ENCODE measurements around the gene STK38.

STK38 gene

DNA sequence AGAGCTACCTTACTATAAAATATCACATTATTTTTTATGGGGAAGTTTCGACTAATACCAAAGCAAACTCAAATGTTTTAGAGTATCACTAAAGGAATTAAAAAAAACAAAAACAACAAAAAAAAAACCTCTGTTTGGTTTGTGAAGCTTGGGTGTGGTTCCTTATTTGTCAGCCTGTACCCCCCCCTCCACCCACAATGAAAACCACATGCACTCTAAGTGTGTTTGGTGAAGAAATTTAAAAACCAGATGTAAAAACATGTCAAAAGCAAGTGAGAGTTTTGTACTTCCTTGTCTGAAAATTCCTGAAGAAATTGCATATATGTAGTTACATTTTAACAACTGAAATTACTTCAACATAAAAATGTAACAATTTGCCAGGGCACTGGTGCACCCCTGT is 3.1 kb downstream of the STK38 start:
- H3K27me3 ChIP-seq (replicated peaks in 2 of 5; ENCODE audit: control insufficient read depth in 4 of 5, insufficient read depth in 5 of 5, low read length in 4 of 5) = no peaks in the 10 kb centered on the region
- H3K9me3 ChIP-seq (ENCODE audit: control extremely low read depth in 1 of 5, control insufficient read depth in 4 of 5, insufficient read depth in 2 of 5, low read depth in 1 of 5, low read length in 4 of 5) = no peaks in the 10 kb centered on the region
- peak overlapping the region in 1 of 2 experiments; percentile 43 for H3K27ac ChIP-seq (ENCODE audit: insufficient read depth in 1 of 2, low read depth in 1 of 2, low read length in 2 of 2, poor library complexity in 1 of 2, severe bottlenecking in 2 of 2)
- DNase-seq = peak; percentile 57 to 86 (median 83)
- peak overlapping the region in 6 of 7 experiments; percentile 36 to 99 (median 46) for H3K4me3 ChIP-seq (ENCODE audit: control insufficient read depth in 1 of 7, extremely low read depth in 1 of 7, insufficient read depth in 4 of 7, low read depth in 2 of 7, low read length in 6 of 7)
- CTCF ChIA-PET = interaction anchor here (0.6 to 2.6 kb wide), 4 partner anchors 16 to 115 kb away, joined by 3 to 9 read pairs (median 3); no protein-coding TSS in a partner anchor
- H3K36me3 ChIP-seq (ENCODE audit: control insufficient read depth in 4 of 4, insufficient read depth in 4 of 4, low read length in 3 of 4) = peaks cover 0 to 23% (median 8%) of the 10 kb centered on the region in 4 experiments
- H3K4me1 ChIP-seq (ENCODE audit: control extremely low read depth in 1 of 4, control insufficient read depth in 4 of 4, insufficient read depth in 4 of 4, low read length in 3 of 4) = peaks cover 18 to 53% (median 33%) of the 10 kb centered on the region in 4 experiments
- WGBS (ENCODE audit: insufficient coverage) = no CpG with 5 or more reads among the region's 1 CpG
- POLR2A ChIA-PET = interaction anchor here (0.6 to 0.9 kb wide), 2 partner anchors 9 to 46 kb away, joined by 3 to 5 read pairs; no protein-coding TSS in a partner anchor

DNA sequence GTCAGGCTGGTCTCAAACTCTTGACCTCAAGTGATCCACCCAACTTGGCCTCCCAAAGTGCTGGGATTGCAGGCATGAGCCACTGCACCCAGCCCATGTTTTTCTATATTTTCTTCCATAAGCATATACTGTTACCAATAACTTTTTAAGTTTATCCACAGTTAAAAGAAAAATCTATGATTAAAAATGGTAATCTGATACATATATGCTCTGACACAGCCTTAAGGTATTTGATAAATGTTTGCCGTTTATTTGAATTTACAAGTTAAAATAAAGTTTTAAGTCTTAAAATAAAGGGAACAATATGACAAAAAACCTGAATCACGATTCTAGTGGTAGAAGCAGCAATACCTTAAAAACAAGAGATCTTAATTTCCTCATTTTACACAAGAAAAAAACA is 5.2 kb downstream of the STK38 start:
- H3K4me1 ChIP-seq (ENCODE audit: control extremely low read depth in 1 of 4, control insufficient read depth in 4 of 4, insufficient read depth in 4 of 4, low read length in 3 of 4) = peaks cover 12 to 42% (median 23%) of the 10 kb centered on the region in 4 experiments
- H3K4me3 ChIP-seq (ENCODE audit: control insufficient read depth in 1 of 7, extremely low read depth in 1 of 7, insufficient read depth in 4 of 7, low read depth in 2 of 7, low read length in 6 of 7) = peak overlapping the region in 1 of 7 experiments; percentile 23
- ChIA-PET POLR2A (interaction anchor here (0.6 kb wide), 1 partner anchor 29 kb away, joined by 3 read pairs; no protein-coding TSS in a partner anchor), CTCF (interaction anchor here (0.6 kb wide), 1 partner anchor 23 kb away, joined by 3 read pairs; no protein-coding TSS in a partner anchor)
- H3K27ac ChIP-seq (ENCODE audit: insufficient read depth in 1 of 2, low read depth in 1 of 2, low read length in 2 of 2, poor library complexity in 1 of 2, severe bottlenecking in 2 of 2) = no peak overlapping the region
- peaks cover 9 to 38% (median 11%) of the 10 kb centered on the region in 4 experiments for H3K36me3 ChIP-seq (ENCODE audit: control insufficient read depth in 4 of 4, insufficient read depth in 4 of 4, low read length in 3 of 4)
- H3K9me3 ChIP-seq (ENCODE audit: control extremely low read depth in 1 of 5, control insufficient read depth in 4 of 5, insufficient read depth in 2 of 5, low read depth in 1 of 5, low read length in 4 of 5) = no peaks in the 10 kb centered on the region
- no peaks in the 10 kb centered on the region for H3K27me3 ChIP-seq (replicated peaks in 2 of 5; ENCODE audit: control insufficient read depth in 4 of 5, insufficient read depth in 5 of 5, low read length in 4 of 5)
- WGBS (ENCODE audit: insufficient coverage) = no CpG with 5 or more reads among the region's 2 CpGs
- no peak for DNase-seq

DNA sequence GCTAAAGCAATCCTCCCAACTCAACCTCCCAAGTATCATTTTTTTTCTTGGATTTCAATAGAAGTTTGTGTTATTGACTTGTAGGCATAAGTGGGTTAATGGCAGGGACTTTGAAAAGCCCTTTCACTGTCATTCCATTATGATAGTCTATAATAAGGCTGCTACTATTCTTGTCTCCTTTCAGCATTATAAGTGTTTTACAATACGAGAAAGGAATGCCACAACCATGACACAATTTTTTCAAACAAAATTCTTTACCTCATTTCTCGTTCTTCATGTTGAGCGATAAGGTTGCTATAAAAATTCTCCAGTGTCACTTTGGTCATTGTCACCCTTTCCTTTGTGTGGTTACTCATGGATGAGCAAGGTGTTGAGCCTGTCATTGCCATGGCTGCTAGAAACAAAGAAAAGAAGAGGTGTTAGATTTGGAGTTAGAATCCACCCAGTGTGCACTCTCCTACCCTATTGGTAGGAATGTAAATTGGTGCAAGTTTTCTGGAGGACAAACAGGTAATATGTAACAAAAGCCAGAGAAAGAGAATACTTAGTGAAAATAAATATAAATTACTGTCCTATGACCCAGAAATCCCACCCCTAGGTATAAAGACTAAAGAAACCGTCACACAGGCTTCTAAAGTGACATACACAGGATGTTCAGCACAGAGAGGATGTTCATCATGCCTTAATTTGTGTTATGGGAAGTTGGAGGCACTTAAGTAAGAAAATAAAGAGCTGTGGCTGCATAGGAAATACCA is 7.3 kb downstream of the STK38 start:
- H3K36me3 ChIP-seq (ENCODE audit: control insufficient read depth in 4 of 4, insufficient read depth in 4 of 4, low read length in 3 of 4) = peaks cover 9 to 53% (median 15%) of the 10 kb centered on the region in 4 experiments

DNA sequence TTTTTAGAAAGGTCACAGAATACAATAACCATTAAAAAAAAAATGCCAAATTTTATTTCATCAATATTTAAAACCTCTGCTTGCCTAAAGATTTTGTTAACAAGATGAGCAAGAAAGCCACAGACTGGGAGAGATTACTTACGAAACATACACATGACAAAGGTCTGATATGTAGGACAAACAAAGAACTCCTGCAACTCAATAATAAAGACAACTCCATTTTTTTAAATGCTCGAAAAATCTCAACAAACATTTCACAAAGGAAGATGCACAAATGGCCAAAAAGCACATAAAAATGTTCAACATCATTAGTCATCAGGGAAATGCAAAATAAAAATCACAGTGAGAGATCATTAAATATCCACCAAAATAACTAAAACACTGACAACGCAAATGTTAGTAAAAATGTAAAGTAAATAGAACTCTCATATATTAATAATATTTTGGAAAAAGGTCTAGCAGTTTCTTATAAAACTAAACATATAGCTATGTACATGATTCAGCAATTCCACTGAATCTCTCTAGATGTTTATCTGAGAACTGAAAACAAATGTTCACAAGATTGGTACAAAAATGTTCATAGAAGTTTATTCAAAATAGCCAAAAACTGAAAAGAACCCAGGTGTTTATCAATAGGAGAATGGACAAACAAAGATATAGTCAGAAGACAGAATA is 10.3 kb downstream of the STK38 start:
- Histone ChIP-seq H3K36me3 (ENCODE audit: control insufficient read depth in 4 of 4, insufficient read depth in 4 of 4, low read length in 3 of 4) (peaks cover 16 to 74% (median 21%) of the 10 kb centered on the region in 4 experiments), H3K4me3 (ENCODE audit: control insufficient read depth in 1 of 7, extremely low read depth in 1 of 7, insufficient read depth in 4 of 7, low read depth in 2 of 7, low read length in 6 of 7) (no peak overlapping the region), H3K4me1 (ENCODE audit: control extremely low read depth in 1 of 4, control insufficient read depth in 4 of 4, insufficient read depth in 4 of 4, low read length in 3 of 4) (peaks cover 0 to 3% (median 0%) of the 10 kb centered on the region in 4 experiments), H3K27me3 (replicated peaks in 2 of 5; ENCODE audit: control insufficient read depth in 4 of 5, insufficient read depth in 5 of 5, low read length in 4 of 5) (no peaks in the 10 kb centered on the region), H3K9me3 (ENCODE audit: control extremely low read depth in 1 of 5, control insufficient read depth in 4 of 5, insufficient read depth in 2 of 5, low read depth in 1 of 5, low read length in 4 of 5) (no peaks in the 10 kb centered on the region), H3K27ac (ENCODE audit: insufficient read depth in 1 of 2, low read depth in 1 of 2, low read length in 2 of 2, poor library complexity in 1 of 2, severe bottlenecking in 2 of 2) (no peak overlapping the region)
- ChIA-PET CTCF (no interaction called here), POLR2A (interaction anchor here (0.6 kb wide), 1 partner anchor 143 kb away, joined by 3 read pairs; no protein-coding TSS in a partner anchor)
- WGBS (ENCODE audit: insufficient coverage) = 86% methylated on average over 1 of the region's 3 CpGs
- no peak for DNase-seq

More for the DNA sequence above, 7.3 kb downstream of the STK38 start:
- 100% methylated on average over 1 of the region's 4 CpGs for WGBS (ENCODE audit: insufficient coverage)
- Histone ChIP-seq H3K27me3 (replicated peaks in 2 of 5; ENCODE audit: control insufficient read depth in 4 of 5, insufficient read depth in 5 of 5, low read length in 4 of 5) (no peaks in the 10 kb centered on the region), H3K4me1 (ENCODE audit: control extremely low read depth in 1 of 4, control insufficient read depth in 4 of 4, insufficient read depth in 4 of 4, low read length in 3 of 4) (peaks cover 9 to 25% (median 15%) of the 10 kb centered on the region in 4 experiments), H3K27ac (ENCODE audit: insufficient read depth in 1 of 2, low read depth in 1 of 2, low read length in 2 of 2, poor library complexity in 1 of 2, severe bottlenecking in 2 of 2) (no peak overlapping the region), H3K9me3 (ENCODE audit: control extremely low read depth in 1 of 5, control insufficient read depth in 4 of 5, insufficient read depth in 2 of 5, low read depth in 1 of 5, low read length in 4 of 5) (no peaks in the 10 kb centered on the region), H3K4me3 (ENCODE audit: control insufficient read depth in 1 of 7, extremely low read depth in 1 of 7, insufficient read depth in 4 of 7, low read depth in 2 of 7, low read length in 6 of 7) (no peak overlapping the region)
- ChIA-PET CTCF (interaction anchor here (0.6 kb wide), 1 partner anchor 56 kb away, joined by 3 read pairs; no protein-coding TSS in a partner anchor), POLR2A (no interaction called here)
- DNase-seq = no peak

DNA sequence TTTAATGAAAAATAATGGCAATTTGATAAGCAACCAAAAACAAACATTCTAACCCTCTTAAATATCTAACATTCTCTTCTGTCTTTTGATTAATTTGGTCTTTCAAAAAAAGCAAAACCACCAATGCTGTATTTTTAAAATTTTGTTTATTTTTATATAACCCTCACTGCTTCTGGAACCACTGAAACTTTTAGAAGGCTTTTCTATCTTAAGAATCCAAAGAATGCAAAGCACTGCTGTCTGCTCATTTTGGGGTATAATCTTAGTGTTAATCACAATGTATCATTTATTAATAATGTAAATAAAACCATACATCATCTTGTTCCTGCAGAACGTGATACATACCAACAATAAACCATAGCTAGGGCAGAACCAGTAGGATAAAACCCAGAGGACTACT is 14.0 kb downstream of the STK38 start:
- ChIA-PET CTCF (interaction anchor here (1.0 to 2.2 kb wide), 2 partner anchors 13 to 46 kb away, joined by 6 to 10 read pairs; no protein-coding TSS in a partner anchor), POLR2A (no interaction called here)
- Histone ChIP-seq H3K4me1 (ENCODE audit: control extremely low read depth in 1 of 4, control insufficient read depth in 4 of 4, insufficient read depth in 4 of 4, low read length in 3 of 4) (peaks cover 0 to 3% (median 0%) of the 10 kb centered on the region in 4 experiments), H3K27ac (ENCODE audit: insufficient read depth in 1 of 2, low read depth in 1 of 2, low read length in 2 of 2, poor library complexity in 1 of 2, severe bottlenecking in 2 of 2) (no peak overlapping the region), H3K27me3 (replicated peaks in 2 of 5; ENCODE audit: control insufficient read depth in 4 of 5, insufficient read depth in 5 of 5, low read length in 4 of 5) (no peaks in the 10 kb centered on the region), H3K36me3 (ENCODE audit: control insufficient read depth in 4 of 4, insufficient read depth in 4 of 4, low read length in 3 of 4) (peaks cover 11 to 69% (median 28%) of the 10 kb centered on the region in 4 experiments), H3K4me3 (ENCODE audit: control insufficient read depth in 1 of 7, extremely low read depth in 1 of 7, insufficient read depth in 4 of 7, low read depth in 2 of 7, low read length in 6 of 7) (no peak overlapping the region), H3K9me3 (ENCODE audit: control extremely low read depth in 1 of 5, control insufficient read depth in 4 of 5, insufficient read depth in 2 of 5, low read depth in 1 of 5, low read length in 4 of 5) (no peaks in the 10 kb centered on the region)
- no CpG with 5 or more reads among the region's 1 CpG for WGBS (ENCODE audit: insufficient coverage)
- no peak for DNase-seq

DNA sequence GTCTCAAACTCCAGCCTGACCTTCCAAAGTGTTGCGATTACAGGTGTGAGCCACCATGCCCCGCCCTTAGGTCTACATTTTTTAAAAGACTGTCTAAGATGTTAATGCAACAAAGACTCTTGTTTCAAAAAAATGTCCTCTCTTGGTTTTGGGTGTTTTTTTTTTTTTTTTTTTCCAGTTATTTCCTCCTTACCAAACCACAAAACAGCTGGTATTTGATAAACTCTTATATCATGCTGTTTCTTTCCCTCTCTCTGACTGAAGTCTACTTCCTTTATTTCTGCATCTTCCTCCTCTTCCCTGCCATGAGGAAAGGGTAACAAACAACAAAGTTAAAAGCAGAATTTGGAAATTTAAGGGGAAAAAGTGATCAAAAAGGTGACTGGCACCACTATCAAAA is 21.2 kb downstream of the STK38 start:
- Histone ChIP-seq H3K4me1 (ENCODE audit: control extremely low read depth in 1 of 4, control insufficient read depth in 4 of 4, insufficient read depth in 4 of 4, low read length in 3 of 4) (peaks cover 0 to 25% (median 13%) of the 10 kb centered on the region in 4 experiments), H3K4me3 (ENCODE audit: control insufficient read depth in 1 of 7, extremely low read depth in 1 of 7, insufficient read depth in 4 of 7, low read depth in 2 of 7, low read length in 6 of 7) (peak overlapping the region in 1 of 7 experiments; percentile 13), H3K36me3 (ENCODE audit: control insufficient read depth in 4 of 4, insufficient read depth in 4 of 4, low read length in 3 of 4) (peaks cover 27 to 57% (median 39%) of the 10 kb centered on the region in 4 experiments), H3K9me3 (ENCODE audit: control extremely low read depth in 1 of 5, control insufficient read depth in 4 of 5, insufficient read depth in 2 of 5, low read depth in 1 of 5, low read length in 4 of 5) (no peaks in the 10 kb centered on the region), H3K27ac (ENCODE audit: insufficient read depth in 1 of 2, low read depth in 1 of 2, low read length in 2 of 2, poor library complexity in 1 of 2, severe bottlenecking in 2 of 2) (no peak overlapping the region), H3K27me3 (replicated peaks in 2 of 5; ENCODE audit: control insufficient read depth in 4 of 5, insufficient read depth in 5 of 5, low read length in 4 of 5) (no peaks in the 10 kb centered on the region)
- WGBS (ENCODE audit: insufficient coverage) = no CpG with 5 or more reads among the region's 2 CpGs
- CTCF ChIA-PET = no interaction called here
- POLR2A ChIA-PET = interaction anchor here (0.6 kb wide), 2 partner anchors 16 to 711 kb away, joined by 5 to 6 read pairs; no protein-coding TSS in a partner anchor
- DNase-seq = peak; percentile 62 to 80 (median 69)

Data from common myeloid progenitor, CD34-positive (primary cell).